ENCODE measurements around the gene BST2. TPM values are rescaled to one million over a fixed set of nuclear protein-coding genes. Genes with fewer than 3 reads are reported as not detected.

BST2 gene
- total RNA-seq, 1 donor from 2014 or later: 301 TPM

DNA sequence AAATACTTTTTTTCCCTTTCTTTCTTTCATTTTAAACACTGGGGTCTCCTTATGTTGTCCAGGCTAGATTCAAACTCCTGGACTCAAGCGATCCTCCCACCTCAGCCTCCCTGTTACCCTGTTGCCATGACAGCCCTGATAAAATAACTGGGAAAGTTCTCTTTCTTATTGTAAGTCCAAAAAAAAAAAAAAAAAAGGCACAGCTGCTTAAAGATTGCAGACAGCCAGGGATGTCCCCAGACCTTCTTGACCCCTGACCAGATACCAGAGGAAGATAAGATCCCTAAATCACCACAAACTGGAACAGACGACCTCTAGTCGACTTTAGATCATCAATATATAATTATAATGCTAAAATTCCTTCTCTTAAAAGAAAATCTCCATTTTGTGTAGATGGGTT lies 13.3 kb upstream of the BST2 start:
- peaks cover 1% of the 10 kb centered on the region for H3K4me1 Mint-ChIP-seq (ENCODE audit: low read depth, unreplicated experiment)
- H3K9me3 Mint-ChIP-seq (ENCODE audit: unreplicated experiment): no peaks in the 10 kb centered on the region
- no peak for DNase-seq (ENCODE audit: low read depth)
- H3K4me3 Mint-ChIP-seq (ENCODE audit: unreplicated experiment): peak overlapping the region; percentile 89
- H3K36me3 Mint-ChIP-seq (ENCODE audit: low read depth, unreplicated experiment): peaks cover 12% of the 10 kb centered on the region
- H3K4me2 ChIP-seq (ENCODE audit: low read length): peak overlapping the region; percentile 91
- H3K27ac ChIP-seq (ENCODE audit: low read depth, low read length): no peak overlapping the region
- H3K9me3 ChIP-seq (ENCODE audit: insufficient read depth, low read depth, low read length): no peaks in the 10 kb centered on the region
- no peak overlapping the region for H3K4me3 ChIP-seq (ENCODE audit: insufficient read depth, low read depth, low read length)
- H3K27me3 ChIP-seq (ENCODE audit: insufficient read depth, low read length): peaks cover 17% of the 10 kb centered on the region
- H4K20me1 ChIP-seq (ENCODE audit: insufficient read depth, low read length): no peaks in the 10 kb centered on the region
- TF ChIP-seq, protein P1, sequence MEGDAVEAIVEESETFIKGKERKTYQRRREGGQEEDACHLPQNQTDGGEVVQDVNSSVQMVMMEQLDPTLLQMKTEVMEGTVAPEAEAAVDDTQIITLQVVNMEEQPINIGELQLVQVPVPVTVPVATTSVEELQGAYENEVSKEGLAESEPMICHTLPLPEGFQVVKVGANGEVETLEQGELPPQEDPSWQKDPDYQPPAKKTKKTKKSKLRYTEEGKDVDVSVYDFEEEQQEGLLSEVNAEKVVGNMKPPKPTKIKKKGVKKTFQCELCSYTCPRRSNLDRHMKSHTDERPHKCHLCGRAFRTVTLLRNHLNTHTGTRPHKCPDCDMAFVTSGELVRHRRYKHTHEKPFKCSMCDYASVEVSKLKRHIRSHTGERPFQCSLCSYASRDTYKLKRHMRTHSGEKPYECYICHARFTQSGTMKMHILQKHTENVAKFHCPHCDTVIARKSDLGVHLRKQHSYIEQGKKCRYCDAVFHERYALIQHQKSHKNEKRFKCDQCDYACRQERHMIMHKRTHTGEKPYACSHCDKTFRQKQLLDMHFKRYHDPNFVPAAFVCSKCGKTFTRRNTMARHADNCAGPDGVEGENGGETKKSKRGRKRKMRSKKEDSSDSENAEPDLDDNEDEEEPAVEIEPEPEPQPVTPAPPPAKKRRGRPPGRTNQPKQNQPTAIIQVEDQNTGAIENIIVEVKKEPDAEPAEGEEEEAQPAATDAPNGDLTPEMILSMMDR (IDR thresholded peaks at IDR 0.05; ENCODE audit: insufficient read depth, low read depth, low read length): no peak
- TF ChIP-seq EZH2 (IDR thresholded peaks at IDR 0.05; ENCODE audit: insufficient read depth, low read length): no peak
- H2AFZ ChIP-seq (ENCODE audit: low read depth, low read length): no peak overlapping the region
- peaks cover 4% of the 10 kb centered on the region for H3K4me1 ChIP-seq (ENCODE audit: insufficient read depth, low read length)
- peak overlapping the region; percentile 95 for H3K27ac Mint-ChIP-seq (ENCODE audit: unreplicated experiment)
- no peak overlapping the region for H3K9ac ChIP-seq (ENCODE audit: low read length)
- H3K79me2 ChIP-seq (ENCODE audit: insufficient read depth, low read length): peaks cover 6% of the 10 kb centered on the region
- no peaks in the 10 kb centered on the region for H3K27me3 Mint-ChIP-seq (ENCODE audit: low read depth, unreplicated experiment)
- FAIRE-seq: no peak
- no peaks in the 10 kb centered on the region for H3K36me3 ChIP-seq (ENCODE audit: insufficient read depth, low read length)

- DNase-seq (ENCODE audit: low read depth) (no peak), FAIRE-seq (no peak)
- peaks cover 3% of the 10 kb centered on the region for H3K4me1 Mint-ChIP-seq (ENCODE audit: low read depth, unreplicated experiment)
- H3K27me3 Mint-ChIP-seq (ENCODE audit: low read depth, unreplicated experiment): no peaks in the 10 kb centered on the region
- Histone ChIP-seq H3K27me3 (ENCODE audit: insufficient read depth, low read length) (peaks cover 29% of the 10 kb centered on the region), H3K36me3 (ENCODE audit: insufficient read depth, low read length) (no peaks in the 10 kb centered on the region), H2AFZ (ENCODE audit: low read depth, low read length) (no peak overlapping the region), H3K9me3 (ENCODE audit: insufficient read depth, low read depth, low read length) (no peaks in the 10 kb centered on the region), H4K20me1 (ENCODE audit: insufficient read depth, low read length) (no peaks in the 10 kb centered on the region), H3K9ac (ENCODE audit: low read length) (no peak overlapping the region), H3K79me2 (ENCODE audit: insufficient read depth, low read length) (no peaks in the 10 kb centered on the region), H3K4me3 (ENCODE audit: insufficient read depth, low read depth, low read length) (no peak overlapping the region), H3K4me2 (ENCODE audit: low read length) (no peak overlapping the region), H3K4me1 (ENCODE audit: insufficient read depth, low read length) (no peaks in the 10 kb centered on the region), H3K27ac (ENCODE audit: low read depth, low read length) (no peak overlapping the region)
- no peaks in the 10 kb centered on the region for H3K9me3 Mint-ChIP-seq (ENCODE audit: unreplicated experiment)
- H3K4me3 Mint-ChIP-seq (ENCODE audit: unreplicated experiment): no peak overlapping the region
- TF ChIP-seq EZH2 (IDR thresholded peaks at IDR 0.05; ENCODE audit: insufficient read depth, low read length): no peak
- TF ChIP-seq, protein P1 (IDR thresholded peaks at IDR 0.05; ENCODE audit: insufficient read depth, low read depth, low read length): no peak
- peaks cover 12% of the 10 kb centered on the region for H3K36me3 Mint-ChIP-seq (ENCODE audit: low read depth, unreplicated experiment)
- no peak overlapping the region for H3K27ac Mint-ChIP-seq (ENCODE audit: unreplicated experiment)
These were observed 9.7 kb upstream of the BST2 start for GRCh38 chr19:17415121-17415520.

DNA sequence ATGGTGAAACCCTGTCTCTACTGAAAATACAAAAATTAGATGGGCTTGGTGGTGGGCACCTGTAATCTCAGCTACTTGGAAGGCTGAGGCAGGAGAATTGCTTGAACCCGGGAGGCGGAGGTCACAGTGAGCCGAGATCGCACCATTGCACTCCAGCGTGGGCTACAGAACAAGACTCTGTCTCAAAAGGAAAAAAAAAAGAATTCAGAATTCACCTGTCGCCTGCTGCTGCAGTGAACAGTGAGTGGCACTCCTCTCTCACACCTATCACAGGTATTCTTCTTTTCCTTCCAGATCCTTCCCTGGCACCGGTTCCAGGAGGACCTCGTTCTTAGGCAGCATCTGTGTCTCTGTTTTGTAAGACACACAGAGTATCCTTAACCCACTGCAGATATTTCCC lies 8.7 kb upstream of the BST2 start:
- Mint-ChIP-seq H3K36me3 (ENCODE audit: low read depth, unreplicated experiment) (peaks cover 12% of the 10 kb centered on the region), H3K27ac (ENCODE audit: unreplicated experiment) (no peak overlapping the region), H3K4me3 (ENCODE audit: unreplicated experiment) (no peak overlapping the region), H3K4me1 (ENCODE audit: low read depth, unreplicated experiment) (peaks cover 3% of the 10 kb centered on the region), H3K27me3 (ENCODE audit: low read depth, unreplicated experiment) (no peaks in the 10 kb centered on the region), H3K9me3 (ENCODE audit: unreplicated experiment) (no peaks in the 10 kb centered on the region)
- FAIRE-seq (no peak), DNase-seq (ENCODE audit: low read depth) (no peak)
- Histone ChIP-seq H3K27me3 (ENCODE audit: insufficient read depth, low read length) (peaks cover 29% of the 10 kb centered on the region), H3K36me3 (ENCODE audit: insufficient read depth, low read length) (no peaks in the 10 kb centered on the region), H4K20me1 (ENCODE audit: insufficient read depth, low read length) (no peaks in the 10 kb centered on the region), H3K4me3 (ENCODE audit: insufficient read depth, low read depth, low read length) (no peak overlapping the region), H3K4me2 (ENCODE audit: low read length) (no peak overlapping the region), H3K9ac (ENCODE audit: low read length) (no peak overlapping the region), H3K9me3 (ENCODE audit: insufficient read depth, low read depth, low read length) (no peaks in the 10 kb centered on the region), H3K79me2 (ENCODE audit: insufficient read depth, low read length) (no peaks in the 10 kb centered on the region), H3K4me1 (ENCODE audit: insufficient read depth, low read length) (no peaks in the 10 kb centered on the region), H3K27ac (ENCODE audit: low read depth, low read length) (no peak overlapping the region), H2AFZ (ENCODE audit: low read depth, low read length) (no peak overlapping the region)
- TF ChIP-seq, protein P1 (IDR thresholded peaks at IDR 0.05; ENCODE audit: insufficient read depth, low read depth, low read length): no peak
- no peak for TF ChIP-seq EZH2 (IDR thresholded peaks at IDR 0.05; ENCODE audit: insufficient read depth, low read length)
